Measurements from ENCODE around the gene KDM1B.
"Not testable (repeated sequence)": the region's sequence is repeated elsewhere in the genome, so short reads cannot be mapped to it uniquely, and the experiment has no call there.

KDM1B gene

DNA sequence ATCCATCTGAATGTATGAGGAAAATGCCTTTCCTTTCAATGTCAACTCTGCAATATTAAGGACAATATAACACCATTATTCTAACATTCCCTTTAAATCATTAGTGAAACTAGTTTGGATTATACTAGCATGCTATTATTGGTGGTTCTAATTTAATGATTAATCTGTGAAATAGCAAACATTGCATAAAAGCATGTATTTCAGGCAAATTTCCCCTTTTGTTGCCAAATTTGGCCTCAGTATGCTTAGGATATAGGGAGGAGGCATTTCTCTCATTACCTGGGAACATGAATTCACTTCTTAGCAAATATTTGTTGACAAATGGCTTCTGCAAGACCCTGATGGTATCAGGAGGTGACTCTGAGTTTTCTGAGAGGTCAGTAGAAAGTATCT, 1.9 kb upstream of the KDM1B start:
- no peak for DNase-seq

DNA sequence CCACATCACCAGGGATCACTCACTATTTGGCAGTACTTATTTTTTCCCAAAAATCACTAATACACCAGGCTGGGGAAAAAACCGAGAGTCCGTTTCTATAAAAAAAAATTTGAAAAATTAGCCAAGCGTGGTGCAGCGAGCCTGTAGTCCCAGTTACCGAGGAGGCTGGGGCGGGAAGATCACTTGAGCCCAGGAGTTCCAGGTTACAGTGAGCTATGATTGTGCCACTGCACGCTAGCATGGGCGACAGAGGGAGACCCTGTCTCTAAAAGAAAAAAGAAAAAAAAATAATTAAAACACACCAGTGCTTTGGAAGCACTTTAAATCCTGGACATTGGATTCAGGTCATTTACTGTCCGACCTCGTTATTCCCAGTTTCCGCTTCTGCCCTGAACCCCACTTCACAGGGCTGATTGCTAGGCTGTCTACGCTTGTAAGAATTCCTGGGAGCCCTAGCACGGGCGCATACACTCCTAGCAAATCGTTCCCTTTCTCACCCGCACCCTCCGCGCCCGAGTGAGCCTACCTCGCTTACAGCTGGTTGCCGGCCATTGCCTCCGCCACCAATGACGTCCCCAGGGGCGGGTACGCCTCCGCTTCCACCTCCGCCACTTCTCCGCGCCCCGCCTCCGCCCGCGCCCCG, 594 bp upstream of the KDM1B start, which contains the start of gene TPMT:
TPMT (minus strand) TSS at position 571 of the 643 bp plus-strand sequence. CDS start 5,950 bp downstream, outside the sequence.
- DNase-seq = no peak

DNA sequence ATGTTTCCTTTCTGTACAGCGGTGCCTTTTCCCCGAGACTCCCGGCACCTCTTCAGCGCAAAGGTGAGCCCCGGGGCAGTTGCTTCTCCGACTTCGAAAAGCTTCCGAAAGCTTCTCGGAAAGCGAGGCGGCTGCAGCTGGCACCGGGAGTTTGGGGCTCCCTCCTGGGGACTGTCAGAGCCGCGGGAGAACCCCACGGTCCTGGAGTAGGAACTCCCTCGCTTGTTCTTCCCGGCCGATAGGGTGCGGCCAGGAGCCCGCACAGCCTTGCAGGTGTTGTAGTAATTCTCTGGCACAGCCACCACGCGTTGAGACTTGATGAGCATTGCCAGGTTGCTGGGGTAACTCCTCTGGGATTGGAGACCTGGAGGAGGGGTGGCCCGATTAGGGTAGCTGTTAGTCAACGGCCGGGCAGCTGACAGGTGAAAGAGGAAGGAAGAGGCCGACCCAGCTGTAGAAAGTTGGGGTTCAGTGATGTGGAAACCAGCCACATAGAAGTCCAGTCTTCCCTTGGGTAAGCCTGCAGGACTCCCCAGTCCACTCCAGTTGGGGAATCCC, 721 bp downstream of the KDM1B start:
- DNase-seq = peak in 1 of 2 donors; percentile 32

DNA sequence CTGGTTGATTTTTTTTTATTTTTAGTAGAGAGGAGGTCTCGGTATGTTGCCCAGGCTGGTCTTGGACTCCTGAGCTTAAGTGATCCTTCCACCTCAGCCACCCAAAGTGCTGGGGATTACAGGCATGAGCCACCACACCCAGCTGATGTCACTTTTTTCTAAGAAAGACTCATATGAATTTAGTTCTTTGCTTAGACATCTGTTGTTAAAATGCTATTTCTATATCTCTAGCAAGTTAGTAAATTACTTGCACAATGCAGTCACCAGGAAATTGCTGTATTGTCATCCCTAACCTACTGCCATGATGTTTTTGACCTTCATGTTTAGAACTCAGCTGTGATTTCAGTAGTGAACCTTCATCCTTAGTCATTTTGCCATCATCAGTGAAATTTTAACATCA, 5.7 kb downstream of the KDM1B start:
- DNase-seq = no peak

DNA sequence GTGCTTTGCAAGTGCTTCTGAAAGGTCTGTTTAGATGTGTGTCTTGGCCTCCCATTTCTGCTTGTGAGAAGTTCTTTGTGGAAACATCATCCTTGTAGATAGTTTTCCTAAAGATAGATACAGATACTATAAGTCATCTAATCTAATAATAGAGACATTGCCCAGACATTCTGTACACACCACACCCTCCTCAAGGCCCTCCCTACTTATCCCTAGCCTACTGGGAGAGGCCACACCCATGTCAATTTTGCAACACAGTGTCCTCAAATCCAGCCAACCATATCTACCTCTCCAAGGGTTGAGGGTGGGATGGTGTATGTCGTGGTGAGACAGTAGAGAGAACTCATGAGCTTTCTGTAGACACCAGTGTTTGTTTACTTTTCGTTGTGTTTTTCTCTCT, 6.2 kb downstream of the KDM1B start:
- DNase-seq = no peak

DNA sequence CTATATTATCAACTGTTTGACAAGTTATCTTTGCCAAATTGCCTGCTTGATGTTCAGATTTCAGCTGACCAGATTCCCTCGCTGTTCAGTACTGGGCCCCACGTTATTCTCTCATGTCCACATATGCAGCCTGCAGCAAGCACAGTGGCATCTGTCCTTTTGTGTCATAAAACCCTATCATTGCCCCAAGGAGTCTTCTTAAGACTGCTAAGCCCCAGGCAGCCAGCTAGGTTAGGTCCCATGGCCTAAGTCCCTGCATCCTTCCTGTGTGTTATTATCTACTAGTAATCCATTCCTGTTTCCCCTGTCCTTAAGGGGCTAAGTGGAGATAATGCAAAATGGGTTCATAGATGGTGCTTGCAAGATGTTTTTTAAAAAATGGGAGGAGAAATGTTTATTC, 7.2 kb downstream of the KDM1B start:
- DNase-seq = no peak

DNA sequence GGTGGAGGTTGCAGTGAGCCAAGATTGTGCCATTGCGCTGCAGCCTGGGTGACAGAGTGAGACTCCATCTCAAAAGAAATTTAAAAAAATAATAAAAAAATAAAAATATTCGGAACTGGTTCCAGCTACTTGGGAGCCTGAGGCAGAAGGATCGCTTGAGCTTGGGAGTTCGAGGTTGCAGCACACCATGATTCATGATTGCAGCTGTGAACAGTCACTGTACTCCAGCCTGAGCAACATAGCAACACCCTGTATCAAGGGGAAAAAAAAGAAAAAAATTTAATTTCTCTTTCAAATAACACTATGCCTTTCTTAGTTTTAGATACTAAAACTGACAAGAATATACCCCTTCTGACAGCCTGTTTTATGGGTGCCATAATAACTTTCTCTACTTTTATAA, 10.5 kb downstream of the KDM1B start:
- no peak for DNase-seq

DNA sequence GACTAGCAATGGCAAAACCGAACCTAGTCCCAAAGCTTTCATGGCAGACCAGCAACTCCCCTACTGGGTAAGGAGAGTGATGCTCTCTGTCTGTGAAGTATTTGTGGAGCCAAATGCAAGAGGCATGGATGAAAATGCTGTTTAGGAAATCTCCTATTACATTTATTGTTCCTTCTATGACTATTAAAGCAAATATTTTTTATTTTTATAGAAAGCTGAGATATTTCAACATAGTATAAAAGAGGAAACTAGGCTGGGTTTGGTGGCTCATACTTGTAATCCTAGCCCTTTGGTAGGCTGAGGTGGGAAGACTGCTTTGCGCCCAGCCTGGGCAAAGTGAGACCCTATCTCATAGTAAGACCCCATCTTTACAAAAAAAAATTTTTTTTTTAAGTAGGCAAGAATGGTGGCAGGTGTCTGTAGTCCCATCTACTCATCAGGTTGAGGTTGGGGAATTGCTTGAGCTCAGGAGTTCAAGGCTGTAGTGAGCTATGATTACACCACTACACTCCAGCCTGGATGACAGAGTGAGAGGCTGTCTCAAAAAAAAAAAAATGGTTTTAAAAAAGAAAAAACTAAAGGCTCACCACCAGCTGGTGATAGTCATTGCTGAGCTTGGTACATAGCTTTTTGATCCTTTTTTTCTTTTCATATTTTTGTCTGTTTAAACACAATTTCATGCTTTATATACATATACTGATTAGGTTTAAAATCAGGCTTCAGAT, 11.3 kb downstream of the KDM1B start:
- DNase-seq = no peak

DNA sequence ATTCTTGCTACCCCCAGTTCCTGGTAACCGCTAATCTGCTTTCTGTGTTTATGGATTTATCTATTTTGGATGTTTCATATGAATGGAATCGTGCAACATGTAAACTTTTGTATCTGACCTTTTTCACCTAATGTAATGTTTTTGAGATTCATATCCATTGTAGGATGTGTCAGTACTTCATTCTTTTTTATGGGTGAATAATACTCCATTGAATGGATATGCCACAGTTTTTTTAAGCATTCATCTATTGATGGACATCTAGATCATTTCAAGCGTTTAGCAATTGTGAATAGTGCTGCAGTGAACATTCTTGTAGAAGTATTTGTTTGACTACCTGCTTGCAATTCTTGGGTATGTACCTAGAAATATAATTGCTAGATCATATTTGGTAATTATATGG, 13.0 kb downstream of the KDM1B start:
- no peak for DNase-seq

DNA sequence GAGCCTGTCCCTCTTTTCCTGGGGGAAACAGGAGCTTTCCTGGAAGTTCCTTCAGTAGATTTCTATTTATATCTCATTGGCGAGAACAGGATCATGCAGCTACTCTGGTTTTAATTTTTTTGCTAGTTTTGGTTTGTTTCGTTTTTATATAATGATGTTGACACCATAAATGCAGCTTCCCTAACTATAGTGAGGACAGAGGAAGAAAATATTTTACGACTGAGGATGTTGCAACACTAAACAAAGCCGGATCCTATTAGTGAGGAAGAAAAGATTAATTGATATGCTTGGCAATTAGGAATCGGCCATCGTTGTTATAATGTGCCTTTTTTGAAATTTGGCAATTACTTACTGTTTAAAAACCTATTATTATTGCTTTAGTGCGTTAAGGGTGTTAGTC, 16.6 kb downstream of the KDM1B start:
- DNase-seq = no peak

DNA sequence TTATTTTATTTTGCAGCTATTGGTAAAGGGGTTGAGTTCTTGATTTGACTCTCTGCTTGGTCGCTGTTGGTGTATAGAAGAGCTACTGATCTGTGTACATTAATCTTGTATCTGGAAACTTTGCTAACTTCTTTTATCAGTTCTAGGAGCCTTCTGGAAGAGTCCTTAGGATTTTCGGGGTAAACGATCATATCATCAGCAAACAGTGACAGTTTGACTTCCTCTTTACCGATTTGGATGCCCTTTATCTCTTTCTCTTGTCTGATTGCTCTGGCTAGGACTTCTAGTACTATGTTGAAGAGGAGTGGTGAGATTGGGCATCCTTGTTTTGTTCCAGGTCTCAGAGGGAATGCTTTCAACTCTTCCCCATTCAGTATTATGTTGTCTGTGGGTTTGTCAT, 21.0 kb downstream of the KDM1B start:
- DNase-seq = not testable (repeated sequence)

DNA sequence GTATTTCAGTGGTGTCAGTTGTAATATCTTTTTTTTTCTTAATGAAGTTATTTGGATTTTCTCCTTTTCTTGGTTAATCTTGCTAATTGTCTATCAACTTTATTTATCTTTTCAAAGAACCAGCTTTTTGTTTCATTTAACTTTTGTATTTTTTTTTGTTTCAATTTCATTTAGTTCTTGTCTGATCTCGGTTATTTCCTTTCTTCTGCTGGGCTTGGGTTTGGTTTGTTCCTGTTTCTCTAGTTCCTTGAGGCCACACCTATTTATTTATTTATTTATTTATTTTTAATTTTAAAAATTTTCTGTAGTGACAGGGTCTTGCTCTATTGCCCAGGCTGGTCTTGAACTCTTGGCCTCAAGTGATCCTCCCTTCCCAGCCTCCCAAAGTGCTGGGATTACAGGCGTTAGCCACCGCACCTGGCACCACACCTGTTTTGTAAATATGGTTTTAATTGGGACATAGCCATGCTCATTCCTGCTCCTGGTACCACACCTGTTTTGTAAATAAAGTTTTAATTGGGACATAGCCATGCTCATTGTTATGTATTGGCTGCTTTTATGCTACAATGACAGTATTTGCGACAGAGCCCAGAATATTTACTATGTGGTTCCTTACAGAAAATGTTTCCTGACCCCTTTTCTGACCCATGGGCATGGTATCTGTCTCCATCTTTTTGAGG, 22.2 kb downstream of the KDM1B start:
- DNase-seq = no peak

DNA sequence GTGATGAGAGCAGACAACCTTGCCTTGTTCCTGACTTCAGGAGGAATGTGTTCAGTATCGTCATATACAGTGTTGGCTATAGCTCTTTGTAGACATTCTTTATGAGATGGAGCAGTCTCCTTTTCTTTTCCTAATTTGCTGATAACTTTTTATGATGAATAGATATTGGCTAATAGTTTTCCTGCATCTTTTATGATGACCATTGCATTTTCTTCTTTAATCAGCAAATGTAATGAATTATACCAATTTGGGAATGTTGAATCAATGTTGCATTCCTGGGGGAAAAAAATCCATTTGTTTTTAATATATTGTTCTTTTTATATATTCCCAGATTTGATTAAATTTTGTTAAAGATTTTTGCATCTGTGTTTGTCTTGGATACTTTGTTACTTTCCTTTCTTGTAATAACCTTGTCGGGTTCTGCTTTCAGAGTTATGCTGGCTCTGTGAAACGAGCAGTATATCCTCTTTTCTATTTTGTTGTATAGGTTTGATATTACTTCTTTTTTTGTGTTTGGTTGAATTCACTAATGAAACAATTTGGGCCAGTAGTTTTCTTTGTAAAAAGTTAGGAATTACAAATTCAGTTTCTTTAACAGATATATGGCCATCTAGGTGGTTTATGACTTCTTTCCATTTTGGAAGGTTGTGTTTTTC, 23.9 kb downstream of the KDM1B start:
- DNase-seq = no peak

DNA sequence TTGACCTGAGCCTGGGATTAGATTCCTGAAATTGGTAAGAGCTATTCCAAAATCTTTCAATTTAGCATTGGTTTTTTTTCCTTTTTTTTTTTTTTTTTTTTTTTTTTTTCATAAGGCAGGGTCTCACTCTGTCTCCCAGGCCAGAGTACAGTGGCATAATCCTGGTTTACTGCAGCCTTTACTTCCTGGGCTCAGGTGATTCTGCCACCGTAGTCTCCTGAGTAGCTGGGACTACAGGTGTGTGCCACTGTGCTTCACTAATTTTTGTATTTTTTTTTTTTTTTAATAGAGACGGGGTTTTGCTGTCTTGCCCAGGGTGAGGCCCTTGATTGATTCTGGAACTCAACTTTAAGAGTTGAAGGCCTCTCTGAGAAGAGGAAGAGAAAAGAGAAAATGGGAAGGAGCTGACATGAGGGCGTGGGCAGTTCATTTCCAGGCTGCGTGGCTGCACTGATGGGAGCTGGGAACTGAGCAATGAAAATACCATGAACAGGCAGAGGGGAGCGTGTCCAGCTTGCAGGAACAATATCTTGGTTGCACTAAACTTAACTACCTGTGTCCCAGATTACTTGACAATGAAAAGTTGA, 24.6 kb downstream of the KDM1B start:
- no peak for DNase-seq

DNA sequence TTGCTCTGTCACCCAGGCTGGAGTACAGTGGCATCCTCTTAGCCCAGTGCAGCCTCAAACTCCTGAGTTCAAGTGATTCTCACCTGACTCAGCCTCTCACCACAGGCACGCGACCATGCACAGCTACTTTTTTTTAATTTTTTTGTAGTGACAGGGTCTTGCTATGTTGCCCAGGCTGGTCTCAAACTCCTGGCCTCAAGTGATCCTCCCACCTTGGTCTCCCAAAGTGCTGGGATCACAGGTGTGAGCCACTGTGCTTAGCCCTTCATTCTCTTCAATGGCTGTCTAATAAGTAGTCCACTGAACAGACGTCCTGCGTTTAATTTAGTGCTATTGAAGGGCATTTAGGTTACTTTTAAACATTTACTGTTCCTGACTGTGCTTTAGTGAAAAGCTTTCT, 27.3 kb downstream of the KDM1B start:
- no peak for DNase-seq

DNA sequence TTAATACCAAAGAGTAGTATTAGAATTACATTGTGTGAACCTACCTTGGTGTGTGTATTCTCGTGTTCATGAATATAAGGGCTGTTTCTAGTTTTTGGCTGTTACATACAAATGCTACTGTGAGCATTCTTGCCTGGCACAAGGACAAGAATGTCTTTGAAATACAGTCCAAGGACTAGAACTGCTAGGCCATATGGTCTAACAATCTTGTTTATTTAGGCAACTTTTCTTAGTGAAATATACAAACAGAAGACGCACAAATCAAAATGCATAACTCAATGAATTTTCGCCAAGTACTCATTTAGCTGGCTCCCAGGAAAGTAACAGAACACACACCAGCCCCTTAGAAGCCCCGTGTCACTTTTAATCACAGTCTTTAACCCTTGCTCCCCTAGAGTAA, 28.5 kb downstream of the KDM1B start:
- DNase-seq = no peak

DNA sequence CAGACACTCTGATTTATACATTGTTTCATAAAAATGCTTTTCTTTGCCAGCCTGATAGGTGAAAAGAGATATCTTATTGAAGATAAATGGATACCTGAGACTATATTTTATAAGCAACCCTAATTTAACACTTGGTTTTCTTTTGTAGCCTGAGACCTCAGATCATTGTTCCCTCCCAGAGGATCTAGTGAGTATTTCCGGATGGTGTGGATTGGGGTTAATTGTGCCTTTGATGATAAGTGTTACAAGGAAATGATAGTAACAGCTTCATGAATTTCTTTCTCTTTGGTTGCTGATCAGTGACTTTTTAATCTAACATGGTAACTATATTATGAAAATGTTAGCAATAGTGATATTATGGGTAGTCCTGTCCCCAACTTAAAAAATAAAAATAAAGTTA, 30.4 kb downstream of the KDM1B start:
- DNase-seq = no peak

DNA sequence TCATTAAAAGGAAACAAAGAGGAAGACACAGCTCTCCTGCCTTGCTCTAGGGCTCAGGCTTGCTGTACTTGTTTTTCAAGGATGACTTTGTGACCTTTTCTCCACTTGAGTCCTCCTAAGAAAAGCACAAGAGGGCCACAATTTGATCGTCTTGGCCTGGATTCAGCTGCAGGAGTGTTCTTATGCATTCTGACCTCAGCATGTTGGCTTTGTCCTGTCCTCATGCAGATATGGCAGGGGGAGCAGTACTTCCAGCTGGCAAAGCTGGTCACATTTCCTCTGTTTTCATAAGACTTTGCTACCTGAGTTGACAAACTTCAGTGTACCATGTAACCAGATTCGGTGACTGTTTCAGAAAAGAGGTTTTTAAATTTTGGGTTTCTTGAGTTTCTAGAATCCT, 30.8 kb downstream of the KDM1B start:
- no peak for DNase-seq

DNA sequence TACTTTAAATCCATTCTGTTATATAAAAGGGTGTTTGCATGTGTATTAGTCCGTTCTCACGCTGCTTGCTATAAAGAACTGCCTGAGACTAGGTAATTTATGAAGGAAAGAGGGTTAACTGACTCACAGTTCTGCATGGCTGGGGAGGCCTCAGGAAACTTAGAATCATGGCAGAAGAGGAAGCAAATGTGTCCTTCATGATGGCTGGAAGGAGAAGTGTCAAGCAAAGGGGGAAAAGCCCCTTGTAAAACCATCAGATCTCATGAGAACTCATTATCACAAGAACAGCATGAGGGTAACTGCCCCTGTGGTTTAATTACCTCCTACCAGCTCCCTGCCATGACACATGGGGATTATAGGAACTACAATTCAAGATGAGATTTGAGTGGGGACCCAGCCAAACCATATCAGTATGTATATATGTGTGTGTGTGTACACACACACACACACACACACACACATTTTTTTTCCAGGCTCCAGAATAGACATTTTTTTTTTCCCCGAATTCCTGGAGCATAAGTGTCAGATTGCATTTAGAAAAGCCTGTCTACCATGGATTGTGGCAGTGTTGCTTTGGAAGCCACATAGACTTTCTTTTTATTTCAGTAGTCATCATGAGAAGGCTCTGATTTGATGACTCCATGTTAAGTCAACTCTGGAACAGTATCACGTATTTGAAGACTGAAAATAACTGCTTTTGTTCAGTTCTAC, 31.5 kb downstream of the KDM1B start:
- no peak for DNase-seq

DNA sequence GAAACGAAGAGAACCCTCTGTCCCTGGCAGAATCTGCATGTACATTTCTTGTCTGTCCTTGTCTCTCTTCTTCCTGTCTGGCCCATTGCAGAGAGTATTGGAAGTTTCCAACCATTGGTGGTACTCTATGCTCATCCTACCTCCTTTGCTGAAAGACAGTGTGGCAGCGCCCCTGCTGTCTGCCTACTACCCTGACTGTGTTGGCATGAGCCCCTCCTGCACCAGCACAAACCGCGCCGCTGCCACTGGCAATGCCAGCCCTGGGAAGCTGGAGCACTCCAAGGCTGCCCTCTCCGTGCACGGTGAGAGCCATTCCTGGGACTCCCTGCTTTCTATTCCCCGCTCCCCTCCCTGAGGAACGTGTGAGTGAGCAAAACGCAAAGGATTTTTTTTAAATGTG, 32.5 kb downstream of the KDM1B start:
- DNase-seq = no peak

DNA sequence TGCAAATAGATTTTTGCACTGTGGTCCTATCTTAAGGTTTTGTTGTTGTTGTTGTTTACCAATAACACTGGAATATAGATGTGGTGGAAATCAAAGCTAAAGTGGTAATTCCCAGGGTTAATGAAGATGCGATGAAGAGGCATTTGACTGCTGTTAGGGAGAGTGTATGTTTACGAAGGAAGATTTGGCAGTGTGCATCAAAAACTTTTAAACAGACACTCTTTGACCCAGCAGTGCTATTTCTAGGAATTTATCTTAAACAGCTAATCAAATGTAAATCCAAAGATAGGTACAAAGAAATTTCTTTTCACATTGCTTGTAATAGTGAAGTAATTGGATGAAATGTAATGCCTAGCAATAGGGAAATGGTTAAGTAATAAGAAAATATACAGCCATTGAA, 34.0 kb downstream of the KDM1B start:
- no peak for DNase-seq

DNA sequence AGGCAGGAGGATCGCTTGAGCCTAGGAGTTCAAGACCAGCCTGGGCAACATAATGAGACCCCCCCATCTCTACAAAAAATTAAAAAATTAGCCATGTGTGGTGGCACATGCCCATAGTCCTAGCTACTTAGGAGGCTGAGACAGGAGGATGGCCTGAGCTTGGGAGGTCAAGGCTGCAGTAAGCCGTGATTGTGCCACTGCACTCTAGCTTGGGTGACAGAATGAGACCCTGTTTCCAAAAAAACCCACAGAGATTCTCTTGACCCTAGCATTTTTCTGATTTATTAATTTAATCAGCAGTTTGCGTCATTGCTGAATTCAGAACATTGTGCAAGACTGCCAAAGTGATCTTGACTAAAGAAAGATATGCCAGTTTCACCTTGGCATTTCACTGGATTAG, 36.8 kb downstream of the KDM1B start:
- no peak for DNase-seq
